CD4-positive, alpha-beta T cell (primary cell): ENCODE results near the gene C20orf202. TPM values are rescaled to one million over a fixed set of nuclear protein-coding genes. Genes with fewer than 3 reads are reported as not detected.

Experiments used
- ATAC-seq: fragments of 200-7000 bp; cut with Tn5 transposase; one replicate; pipeline ENCODE4 v1.10.0; 2022; ENCODE audit warnings: mild to moderate bottlenecking; ENCODE audit not compliant: poor library complexity
- CTCF ChIA-PET: fragments of 350-600 bp; sonication (Branson Sonifier 250); formaldehyde crosslinking; loops from one replicate; lab custom pipeline; 2021; ENCODE audit warnings: antibody characterized with exemption, inconsistent platforms; lab: Charles Lee
- POLR2A ChIA-PET: fragments of 350-600 bp; sonication (Branson Sonifier 250); formaldehyde crosslinking; loops from one replicate; lab custom pipeline; 2021; ENCODE audit warnings: antibody characterized with exemption, inconsistent platforms; lab: Charles Lee
- DNase-seq, 14 experiments: peaks; one replicate each; pipeline ENCODE4 v3.0.0-alpha.2; 2013 to 2020; ENCODE audit warnings: mixed read lengths in 2 of 14
- H3K27ac ChIP-seq, 2 donors: one replicate each; pipeline versions ENCODE4 v1.5.1 to v1.7.0; 2013; ENCODE audit warnings: low read length in 2 of 2, low read depth in 1 of 2, mild to moderate bottlenecking in 1 of 2
- H3K27me3 ChIP-seq, 2 experiments: 1 replicate in 1 of 2; 2 replicates in 1 of 2; pipeline versions ENCODE4 v1.6.1 to v1.7.0; 2013; ENCODE audit warnings: low read length in 2 of 2, control low read depth in 1 of 2, mild to moderate bottlenecking in 1 of 2, moderate library complexity in 1 of 2; ENCODE audit not compliant: insufficient read depth in 2 of 2, control insufficient read depth in 1 of 2
- H3K36me3 ChIP-seq: one replicate; pipeline ENCODE4 v1.6.1; 2013; ENCODE audit warnings: low read length, control low read depth; ENCODE audit not compliant: insufficient read depth
- H3K4me1 ChIP-seq: one replicate; pipeline ENCODE4 v1.6.1; 2013; ENCODE audit warnings: low read length, control low read depth; ENCODE audit not compliant: insufficient read depth
- H3K4me3 ChIP-seq: one replicate; pipeline ENCODE4 v1.5.1; 2013; ENCODE audit warnings: mild to moderate bottlenecking, low read length, moderate library complexity
- H3K9me3 ChIP-seq, 2 experiments: 1 replicate in 1 of 2; 2 replicates in 1 of 2; pipeline versions ENCODE4 v1.6.1 to v1.7.0; 2013; ENCODE audit warnings: low read length in 2 of 2, mild to moderate bottlenecking in 2 of 2, control low read depth in 1 of 2, moderate library complexity in 1 of 2; ENCODE audit not compliant: control insufficient read depth in 1 of 2, insufficient read depth in 1 of 2
- H3K27ac Mint-ChIP-seq: one replicate; pipeline ENCODE4 v1.8.0; 2020; ENCODE audit warnings: mixed read lengths
- H3K27me3 Mint-ChIP-seq: one replicate; pipeline ENCODE4 v1.8.0; 2021; ENCODE audit warnings: mixed read lengths
- H3K36me3 Mint-ChIP-seq: one replicate; pipeline ENCODE4 v1.8.0; 2021; ENCODE audit warnings: low read depth, mixed read lengths
- H3K4me1 Mint-ChIP-seq: one replicate; pipeline ENCODE4 v1.8.0; 2021; ENCODE audit warnings: low read depth, mixed read lengths
- H3K4me3 Mint-ChIP-seq: one replicate; pipeline ENCODE4 v1.8.0; 2020; ENCODE audit warnings: mild to moderate bottlenecking, mixed read lengths
- H3K9me3 Mint-ChIP-seq: one replicate; pipeline ENCODE4 v1.8.0; 2020; ENCODE audit warnings: mixed read lengths
- intact Hi-C, 2 experiments: fragments of 100-400 bp; cut with DNase I in 1 of 2; cut with micrococcal nuclease in 1 of 2; formaldehyde crosslinking; loops; one replicate each; pipeline versions ENCODE4 v1.15.1 to v1.9.0; 2023 to 2025; cut with DNase I, micrococcal nuclease
- total RNA-seq, 174 experiments: library from RNA in 2 of 174; stranded (reverse) in 2 of 174; gene quantifications; one replicate each; pipeline ENCODE4 v1.2.3 and lab custom pipeline; 2021 to 2026
- TF ChIP-seq, protein P1 (sequence below): fragments of 200-600 bp; IDR thresholded peaks from one replicate; pipeline ENCODE4 v1.8.0; 2022; ENCODE audit warnings: antibody characterized with exemption, mild to moderate bottlenecking

The C20orf202 gene
- total RNA-seq, 2 experiments from 2014 or later, result not detected

DNA sequence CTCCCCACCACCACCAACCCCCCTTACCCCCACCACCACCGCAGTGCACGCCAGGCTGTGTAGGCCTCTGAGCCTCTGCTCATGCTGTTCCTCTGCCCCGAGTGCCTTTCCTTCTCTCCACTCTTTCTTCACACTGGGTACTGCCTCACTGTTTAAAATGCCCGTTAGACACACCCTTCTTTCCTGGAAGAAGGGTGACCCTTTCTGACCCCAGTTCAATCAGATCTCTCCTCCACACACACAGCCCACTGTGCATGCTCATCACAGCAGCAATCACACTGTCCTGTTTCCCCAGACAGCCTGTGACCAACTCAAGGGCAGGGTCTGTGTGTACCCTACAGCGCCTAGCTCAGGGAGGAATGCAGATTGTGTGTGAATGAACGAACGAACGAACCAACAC, 28.5 kb upstream of the C20orf202 start:
- ChIA-PET POLR2A (no interaction called here), CTCF (no interaction called here)
- no peak for ATAC-seq
- no peaks in the 10 kb centered on the region for H3K9me3 Mint-ChIP-seq
- H3K4me3 Mint-ChIP-seq, result no peak overlapping the region
- TF ChIP-seq, protein P1, sequence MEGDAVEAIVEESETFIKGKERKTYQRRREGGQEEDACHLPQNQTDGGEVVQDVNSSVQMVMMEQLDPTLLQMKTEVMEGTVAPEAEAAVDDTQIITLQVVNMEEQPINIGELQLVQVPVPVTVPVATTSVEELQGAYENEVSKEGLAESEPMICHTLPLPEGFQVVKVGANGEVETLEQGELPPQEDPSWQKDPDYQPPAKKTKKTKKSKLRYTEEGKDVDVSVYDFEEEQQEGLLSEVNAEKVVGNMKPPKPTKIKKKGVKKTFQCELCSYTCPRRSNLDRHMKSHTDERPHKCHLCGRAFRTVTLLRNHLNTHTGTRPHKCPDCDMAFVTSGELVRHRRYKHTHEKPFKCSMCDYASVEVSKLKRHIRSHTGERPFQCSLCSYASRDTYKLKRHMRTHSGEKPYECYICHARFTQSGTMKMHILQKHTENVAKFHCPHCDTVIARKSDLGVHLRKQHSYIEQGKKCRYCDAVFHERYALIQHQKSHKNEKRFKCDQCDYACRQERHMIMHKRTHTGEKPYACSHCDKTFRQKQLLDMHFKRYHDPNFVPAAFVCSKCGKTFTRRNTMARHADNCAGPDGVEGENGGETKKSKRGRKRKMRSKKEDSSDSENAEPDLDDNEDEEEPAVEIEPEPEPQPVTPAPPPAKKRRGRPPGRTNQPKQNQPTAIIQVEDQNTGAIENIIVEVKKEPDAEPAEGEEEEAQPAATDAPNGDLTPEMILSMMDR, result no peak
- Histone ChIP-seq H3K9me3 (no peaks in the 10 kb centered on the region), H3K27me3 (no peaks in the 10 kb centered on the region), H3K4me3 (no peak overlapping the region), H3K36me3 (peaks cover 48% of the 10 kb centered on the region), H3K27ac (no peak overlapping the region), H3K4me1 (no peaks in the 10 kb centered on the region)
- intact Hi-C loops, result no loop called here
- H3K36me3 Mint-ChIP-seq, result peaks cover 78% of the 10 kb centered on the region
- no peak for DNase-seq
- no peaks in the 10 kb centered on the region for H3K4me1 Mint-ChIP-seq
- no peak overlapping the region for H3K27ac Mint-ChIP-seq
- no peaks in the 10 kb centered on the region for H3K27me3 Mint-ChIP-seq

DNA sequence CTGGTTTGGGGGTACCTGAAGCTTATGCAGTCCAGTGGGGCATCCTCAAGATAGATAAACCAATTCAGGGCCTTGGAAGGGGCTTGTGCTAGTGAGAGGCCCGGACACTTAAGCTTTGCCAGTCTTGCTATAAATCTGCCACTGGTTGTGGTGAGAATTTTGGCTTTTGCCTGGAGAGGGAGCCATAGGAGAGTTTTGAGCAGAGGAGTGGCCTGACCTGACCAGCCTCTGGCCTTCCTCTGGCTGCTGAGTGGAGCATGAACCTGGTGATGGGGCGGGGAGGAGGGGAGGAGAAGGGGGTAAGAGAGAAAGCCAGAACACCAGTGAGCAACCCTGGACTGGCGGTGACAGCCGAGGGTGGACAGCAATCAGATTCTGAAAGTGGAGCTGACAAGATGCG, 25.6 kb upstream of the C20orf202 start:
- Mint-ChIP-seq H3K4me3 (no peak overlapping the region), H3K9me3 (no peaks in the 10 kb centered on the region), H3K27ac (no peak overlapping the region), H3K4me1 (no peaks in the 10 kb centered on the region), H3K27me3 (peaks cover 8% of the 10 kb centered on the region), H3K36me3 (peaks cover 49% of the 10 kb centered on the region)
- ChIA-PET POLR2A (no interaction called here), CTCF (no interaction called here)
- H3K4me1 ChIP-seq, result no peaks in the 10 kb centered on the region
- H3K27me3 ChIP-seq, result no peaks in the 10 kb centered on the region
- no peak for DNase-seq
- H3K9me3 ChIP-seq, result no peaks in the 10 kb centered on the region
- TF ChIP-seq, protein P1, result no peak
- H3K27ac ChIP-seq, result no peak overlapping the region
- intact Hi-C loops, result no loop called here
- H3K4me3 ChIP-seq, result no peak overlapping the region
- no peak for ATAC-seq
- peaks cover 25% of the 10 kb centered on the region for H3K36me3 ChIP-seq

DNA sequence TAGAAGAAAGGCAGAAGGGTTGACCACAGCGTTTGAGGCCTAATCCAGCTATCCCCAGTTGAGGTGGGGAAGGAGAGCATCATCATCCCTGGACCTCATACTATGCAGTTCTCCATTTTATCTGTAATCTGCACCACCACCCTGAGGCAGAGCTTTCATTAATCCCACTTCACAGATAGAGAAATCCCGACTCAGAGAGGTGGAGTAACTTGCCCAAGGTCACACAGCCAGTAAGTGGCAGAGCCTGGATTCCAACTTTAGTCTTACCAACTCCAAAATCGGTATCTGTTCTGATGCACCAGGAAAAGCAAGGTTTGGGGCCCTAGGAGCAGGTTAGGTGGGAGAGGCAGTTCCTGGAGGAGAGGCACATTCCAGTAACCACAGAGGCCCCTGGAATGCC, 25.2 kb upstream of the C20orf202 start:
- ChIA-PET POLR2A (no interaction called here), CTCF (no interaction called here)
- DNase-seq (no peak), ATAC-seq (no peak)
- TF ChIP-seq, protein P1, result no peak
- H3K4me3 ChIP-seq, result no peak overlapping the region
- no peaks in the 10 kb centered on the region for H3K4me1 ChIP-seq
- peaks cover 45% of the 10 kb centered on the region for H3K36me3 Mint-ChIP-seq
- H3K4me1 Mint-ChIP-seq, result no peaks in the 10 kb centered on the region
- H3K27me3 ChIP-seq, result no peaks in the 10 kb centered on the region
- no peak overlapping the region for H3K4me3 Mint-ChIP-seq
- H3K9me3 Mint-ChIP-seq, result no peaks in the 10 kb centered on the region
- H3K36me3 ChIP-seq, result peaks cover 24% of the 10 kb centered on the region
- no peak overlapping the region for H3K27ac ChIP-seq
- H3K27ac Mint-ChIP-seq, result no peak overlapping the region
- H3K27me3 Mint-ChIP-seq, result peaks cover 11% of the 10 kb centered on the region
- intact Hi-C loops, result no loop called here
- H3K9me3 ChIP-seq, result no peaks in the 10 kb centered on the region
